Measurements from ENCODE around the gene SERINC2. TPM values are rescaled to one million over a fixed set of nuclear protein-coding genes. Genes with fewer than 3 reads are reported as not detected.
"Not testable (repeated sequence)": the region's sequence is repeated elsewhere in the genome, so short reads cannot be mapped to it uniquely, and the experiment has no call there.

Gene SERINC2
- total RNA-seq, 1 donor = 1.4 TPM

DNA sequence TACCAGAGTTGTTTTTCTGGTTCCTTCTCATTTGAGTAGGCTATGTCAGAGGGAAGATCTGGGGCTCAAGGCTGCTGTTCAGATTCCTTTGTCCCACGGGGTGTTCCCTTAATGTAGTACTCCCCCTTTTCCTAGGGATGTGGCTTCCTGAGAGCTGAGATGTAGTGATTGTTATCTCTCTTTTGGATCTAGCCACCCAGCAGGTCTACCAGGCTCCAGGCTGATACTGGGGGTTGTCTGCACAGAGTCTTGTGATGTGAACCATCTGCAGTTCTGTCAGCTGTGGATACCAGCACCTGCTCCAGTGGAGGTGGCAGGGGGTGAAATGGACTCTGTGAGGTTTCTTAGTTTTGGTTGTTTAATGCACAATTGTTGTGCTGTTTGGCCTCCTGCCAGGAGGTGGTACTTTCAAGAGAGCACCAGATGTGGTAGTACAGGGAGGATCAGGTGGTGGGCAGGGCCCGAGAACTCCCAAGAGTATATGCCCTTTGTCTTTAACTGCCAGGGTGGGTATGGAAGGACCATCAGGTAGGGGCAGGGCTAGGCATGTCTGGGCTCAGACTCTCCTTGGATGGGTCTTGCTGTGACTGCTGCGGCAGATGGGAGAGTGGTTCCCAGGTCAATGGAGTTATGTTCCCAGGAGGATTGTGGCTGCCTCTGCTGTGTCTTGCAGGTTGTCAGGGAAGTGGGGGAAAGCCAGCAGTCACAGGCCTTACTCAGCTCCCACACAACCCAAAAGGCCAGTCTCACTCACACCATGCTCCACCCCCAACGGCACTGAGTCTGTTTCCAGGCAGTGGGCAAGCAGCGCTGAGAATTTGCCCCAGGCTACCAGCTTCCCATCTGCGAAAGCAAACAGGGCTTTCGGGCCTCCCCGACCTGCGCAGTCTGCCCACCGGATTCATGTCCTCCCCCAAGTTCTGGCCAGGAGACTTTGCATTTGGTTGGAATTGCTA, 64.2 kb downstream of the SERINC2 start:
- no peaks in the 10 kb centered on the region for H3K27me3 ChIP-seq (ENCODE audit: insufficient read depth, low read length)
- no peaks in the 10 kb centered on the region for H3K9me3 ChIP-seq (ENCODE audit: low read depth, low read length)
- peaks cover 7% of the 10 kb centered on the region for H3K4me1 ChIP-seq (ENCODE audit: insufficient read depth, low read length)
- H3K4me3 ChIP-seq (ENCODE audit: low read length) = no peak overlapping the region

DNA sequence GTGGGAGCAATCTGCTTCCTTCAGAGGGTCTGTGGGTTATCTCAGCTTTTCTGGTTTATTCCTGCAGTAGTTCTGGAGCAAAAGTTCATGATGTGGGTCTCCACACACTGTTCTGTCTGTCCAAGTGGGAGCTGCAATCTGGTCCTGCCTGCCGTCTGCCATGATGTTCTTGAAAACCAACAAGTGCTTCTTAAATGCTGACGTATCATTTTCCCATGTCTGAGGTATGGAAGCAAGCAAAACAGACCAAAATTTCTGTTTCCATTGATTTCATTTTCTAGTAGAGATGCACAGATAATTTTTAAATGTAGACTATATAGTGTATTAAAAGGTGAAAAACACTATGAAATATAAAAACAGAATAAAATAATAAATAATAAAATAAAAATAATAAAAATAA, 65.2 kb downstream of the SERINC2 start:
- Histone ChIP-seq H3K9me3 (ENCODE audit: low read depth, low read length) (no peaks in the 10 kb centered on the region), H3K4me1 (ENCODE audit: insufficient read depth, low read length) (peaks cover 16% of the 10 kb centered on the region), H3K27me3 (ENCODE audit: insufficient read depth, low read length) (no peaks in the 10 kb centered on the region), H3K4me3 (ENCODE audit: low read length) (no peak overlapping the region)

DNA sequence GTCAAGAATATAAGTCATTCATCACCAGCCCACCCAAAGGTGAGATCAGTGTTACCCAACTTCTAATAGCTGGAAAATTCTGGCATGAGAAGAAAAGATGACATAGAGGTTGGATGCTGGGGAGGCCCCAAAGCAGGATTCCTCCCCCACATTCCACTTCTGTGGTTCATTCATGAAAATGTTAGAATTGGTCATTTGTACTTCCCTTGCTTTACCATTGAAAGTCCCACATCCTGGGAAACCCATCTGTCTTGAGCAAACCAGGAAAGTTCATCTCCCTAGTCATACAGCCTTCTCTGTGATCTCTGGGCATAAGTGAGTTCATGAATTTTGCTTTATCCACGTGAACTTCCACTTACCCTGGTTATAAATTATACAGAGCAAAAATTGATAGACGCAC, 66.8 kb downstream of the SERINC2 start:
- no peak overlapping the region for H3K4me3 ChIP-seq (ENCODE audit: low read length)
- no peaks in the 10 kb centered on the region for H3K27me3 ChIP-seq (ENCODE audit: insufficient read depth, low read length)
- peaks cover 26% of the 10 kb centered on the region for H3K4me1 ChIP-seq (ENCODE audit: insufficient read depth, low read length)
- no peaks in the 10 kb centered on the region for H3K9me3 ChIP-seq (ENCODE audit: low read depth, low read length)

DNA sequence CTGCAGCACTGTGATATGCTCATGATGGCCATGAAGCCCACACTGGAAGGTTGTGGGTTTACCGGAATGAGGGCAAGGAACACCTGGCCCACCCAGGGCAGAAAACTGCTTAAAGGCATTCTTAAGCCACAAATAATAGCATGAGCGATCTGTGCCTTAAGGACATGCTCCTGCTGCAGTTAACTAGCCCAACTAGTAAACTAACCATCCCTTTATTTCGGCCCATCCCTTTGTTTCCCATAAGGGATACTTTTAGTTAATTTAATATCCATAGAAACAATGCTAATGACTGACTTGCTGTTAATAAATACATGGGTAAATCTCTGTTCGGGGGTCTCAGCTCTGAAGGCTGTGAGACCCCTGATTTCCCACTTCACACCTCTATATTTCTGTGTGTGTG, 67.4 kb downstream of the SERINC2 start:
- H3K27me3 ChIP-seq (ENCODE audit: insufficient read depth, low read length); H3K4me3 ChIP-seq (ENCODE audit: low read length); H3K9me3 ChIP-seq (ENCODE audit: low read depth, low read length): not testable (repeated sequence)
- H3K4me1 ChIP-seq (ENCODE audit: insufficient read depth, low read length) = peaks cover 31% of the 10 kb centered on the region

DNA sequence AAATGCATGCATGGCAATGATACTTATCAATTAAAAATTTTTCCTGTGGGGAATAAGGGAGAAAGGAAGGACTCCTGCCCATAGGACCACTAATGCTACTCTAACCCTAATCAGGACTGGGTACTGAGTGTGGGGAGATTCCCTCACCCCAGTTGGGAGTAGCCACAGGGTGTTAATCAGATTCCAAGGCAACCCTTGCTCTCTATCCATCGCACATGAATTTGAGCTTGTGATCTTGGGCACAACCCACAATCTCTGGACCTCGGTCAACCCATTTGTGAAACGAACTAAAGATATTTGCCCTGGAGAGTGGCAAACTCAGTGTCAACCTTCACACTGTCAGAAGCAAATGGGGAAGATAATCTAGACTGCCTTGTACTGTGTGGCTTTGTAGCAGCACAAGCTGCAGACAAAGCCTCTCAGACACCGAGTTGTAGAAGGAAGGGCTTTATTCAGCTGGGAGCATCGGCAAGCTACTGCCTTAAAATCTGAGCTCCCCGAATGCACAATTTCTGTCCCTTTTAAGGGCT, 69.5 kb downstream of the SERINC2 start:
- Histone ChIP-seq H3K9me3 (ENCODE audit: low read depth, low read length) (no peaks in the 10 kb centered on the region), H3K27me3 (ENCODE audit: insufficient read depth, low read length) (no peaks in the 10 kb centered on the region), H3K4me3 (ENCODE audit: low read length) (no peak overlapping the region), H3K4me1 (ENCODE audit: insufficient read depth, low read length) (peaks cover 31% of the 10 kb centered on the region)

- Histone ChIP-seq H3K4me3 (ENCODE audit: low read length) (no peak overlapping the region), H3K4me1 (ENCODE audit: insufficient read depth, low read length) (peaks cover 31% of the 10 kb centered on the region), H3K9me3 (ENCODE audit: low read depth, low read length) (no peaks in the 10 kb centered on the region), H3K27me3 (ENCODE audit: insufficient read depth, low read length) (no peaks in the 10 kb centered on the region)
These were observed 70.3 kb downstream of the SERINC2 start for GRCh38 chr1:31483012-31483946.

Other genes with a start within 250 kb of the SERINC2 start
- gene NKAIN1, start 173.3 kb upstream of the SERINC2 start, total RNA-seq = under 0.01 TPM
- gene SNRNP40, start 116.4 kb upstream of the SERINC2 start, total RNA-seq = 75.8 TPM
- 9.1 TPM for gene ZCCHC17, start 116.2 kb upstream of the SERINC2 start, total RNA-seq
- gene FABP3, start 40.1 kb upstream of the SERINC2 start, total RNA-seq = not detected
- not detected for gene TINAGL1, start 163.3 kb downstream of the SERINC2 start, total RNA-seq
- gene HCRTR1, start 204.5 kb downstream of the SERINC2 start, total RNA-seq = not detected
- 34.2 TPM for gene PEF1, start 231.7 kb downstream of the SERINC2 start, total RNA-seq